GM19193 (cell line): ENCODE data around the gene ANKRD28.

Experiments
- POLR2A ChIP-seq: IDR thresholded peaks from 4 replicates; pipeline ENCODE4 v1.6.1; 2011; ENCODE audit not compliant: insufficient read depth, insufficient read length; ENCODE audit errors: extremely low read depth

ANKRD28 gene

DNA sequence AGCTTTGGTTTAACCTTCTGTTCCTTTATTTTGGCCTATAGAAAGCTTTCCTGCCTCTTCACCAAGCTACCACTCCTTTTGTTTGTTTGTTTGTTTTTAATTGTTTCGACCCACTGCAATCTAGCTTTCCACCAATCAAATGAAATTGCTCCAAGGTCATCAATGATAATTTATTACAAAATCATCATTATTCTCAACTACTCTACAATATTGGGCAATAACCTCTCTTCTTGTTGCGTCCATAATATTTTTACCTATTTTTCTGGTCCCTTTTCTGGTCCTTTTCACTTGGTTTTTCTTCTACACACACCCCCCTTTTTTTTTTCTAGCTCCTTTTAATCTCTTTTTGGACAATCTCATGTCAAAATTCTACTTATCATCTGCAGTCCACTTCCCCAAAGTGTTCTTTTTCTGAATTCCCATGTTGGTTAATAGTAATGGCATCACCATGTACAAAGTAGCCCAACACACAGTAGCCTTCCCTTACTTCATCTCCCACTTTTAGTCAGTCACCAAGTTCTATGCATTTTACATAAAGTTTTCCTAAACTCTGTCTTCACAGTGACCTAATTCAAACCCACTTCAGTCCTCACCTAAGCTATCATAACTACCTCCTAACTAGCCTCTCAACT is 11.0 kb upstream of the ANKRD28 start:
- TF ChIP-seq POLR2A: no peak

DNA sequence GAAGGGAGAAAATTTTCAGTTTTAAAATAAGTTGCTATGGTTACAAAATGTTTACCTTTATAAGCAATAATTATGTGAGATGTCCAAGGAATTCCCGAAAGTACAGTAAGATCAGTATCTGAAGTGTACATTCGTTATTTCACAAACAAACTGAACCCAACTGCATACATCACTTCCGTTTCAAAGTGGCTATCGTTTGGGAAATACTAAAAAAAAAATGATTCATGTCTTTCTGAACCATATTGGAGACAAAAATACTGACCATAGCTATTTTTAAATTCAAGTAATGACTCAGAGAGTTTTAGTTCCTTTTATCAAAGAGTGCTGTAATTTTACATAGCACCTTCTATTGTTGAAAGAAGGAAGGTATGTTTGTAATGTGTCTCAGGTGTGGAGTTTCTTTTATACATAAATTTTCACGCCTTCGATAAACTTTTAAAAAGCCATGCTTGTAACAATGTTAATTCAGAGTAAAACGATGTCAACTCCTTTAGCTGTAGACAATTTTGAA is 8.0 kb upstream of the ANKRD28 start:
- TF ChIP-seq POLR2A: no peak

DNA sequence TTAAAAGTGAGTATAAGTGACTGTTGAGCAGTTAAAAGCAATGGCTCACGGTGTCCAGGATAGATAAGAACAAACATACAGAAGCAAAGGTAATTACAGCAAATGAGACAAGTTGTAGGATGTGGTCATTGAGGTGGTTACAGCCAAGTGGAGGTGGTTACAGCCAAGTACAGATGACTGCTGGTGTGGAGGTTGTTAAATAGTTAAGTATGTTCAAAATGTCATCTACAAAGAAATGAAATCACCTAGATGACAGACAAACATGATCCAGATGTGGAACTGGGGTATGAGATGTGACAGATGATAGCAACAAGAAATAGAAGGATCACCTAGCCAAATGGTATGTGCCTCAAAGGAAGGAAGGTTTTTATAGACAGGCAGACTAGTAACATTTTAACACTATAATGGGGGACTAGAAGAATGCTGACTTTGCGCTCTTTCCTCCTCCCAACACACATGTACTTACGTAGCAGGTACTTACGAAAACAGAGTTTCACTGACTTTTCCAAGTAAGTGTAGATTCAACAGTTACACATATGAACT is 6.8 kb upstream of the ANKRD28 start:
- no peak for TF ChIP-seq POLR2A

DNA sequence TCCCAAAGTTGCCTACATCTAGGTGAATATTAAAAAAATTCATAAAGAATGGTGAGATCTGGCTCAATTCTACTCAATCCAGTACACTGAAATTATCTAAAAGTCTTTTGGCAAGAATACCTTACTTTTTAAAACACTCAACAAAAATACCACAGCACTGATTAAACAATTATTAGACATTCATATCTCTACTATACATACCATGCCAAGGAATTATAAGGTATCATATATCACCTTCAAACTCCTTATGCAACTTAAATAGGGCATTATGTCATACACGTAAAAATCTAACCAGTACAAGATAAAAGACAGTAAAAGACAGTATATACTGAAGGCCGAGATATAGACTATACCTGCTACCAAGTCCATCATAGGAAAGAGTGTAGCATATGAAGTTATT is 6.1 kb upstream of the ANKRD28 start:
- no peak for TF ChIP-seq POLR2A

- TF ChIP-seq POLR2A: no peak
These were observed 3.5 kb upstream of the ANKRD28 start for GRCh38 chr3:15801298-15801697.

DNA sequence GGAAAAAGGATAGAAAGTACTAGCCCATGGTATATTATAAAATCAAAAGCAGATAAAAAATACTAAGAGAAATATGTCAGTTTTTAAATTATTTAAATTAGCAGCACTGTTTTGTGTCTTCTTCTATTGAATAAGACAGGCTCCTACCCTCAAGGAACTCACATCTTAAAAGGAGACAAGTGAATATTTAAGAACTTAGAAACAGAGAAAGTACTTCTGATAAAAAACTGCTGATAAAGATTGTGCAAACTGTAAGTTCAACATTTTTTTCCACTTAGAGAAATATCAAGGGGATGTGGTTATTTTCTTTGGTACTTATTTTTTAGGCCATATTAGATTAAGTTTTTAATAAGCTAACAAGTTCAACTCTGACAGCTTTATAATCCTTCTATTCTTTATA is 3.0 kb upstream of the ANKRD28 start:
- TF ChIP-seq POLR2A: no peak

DNA sequence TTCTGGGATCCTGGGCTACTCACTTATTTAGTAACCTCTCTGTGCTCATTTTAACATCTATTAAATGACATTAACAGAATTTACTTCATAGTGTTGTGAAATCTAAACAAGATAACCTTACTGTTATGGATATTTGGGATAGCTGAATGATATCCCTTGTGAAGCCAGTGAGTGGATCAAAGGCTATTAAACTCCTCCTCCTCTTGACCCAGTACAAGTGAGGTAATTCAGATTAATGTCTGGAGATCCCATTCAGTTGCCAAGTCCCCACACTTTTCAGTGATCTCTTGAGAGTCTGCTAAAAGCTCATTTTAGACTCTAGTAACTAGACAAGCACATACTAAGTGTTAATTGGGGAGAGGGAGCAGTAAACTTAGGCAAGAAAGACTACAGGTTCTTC is 2.5 kb upstream of the ANKRD28 start:
- no peak for TF ChIP-seq POLR2A

DNA sequence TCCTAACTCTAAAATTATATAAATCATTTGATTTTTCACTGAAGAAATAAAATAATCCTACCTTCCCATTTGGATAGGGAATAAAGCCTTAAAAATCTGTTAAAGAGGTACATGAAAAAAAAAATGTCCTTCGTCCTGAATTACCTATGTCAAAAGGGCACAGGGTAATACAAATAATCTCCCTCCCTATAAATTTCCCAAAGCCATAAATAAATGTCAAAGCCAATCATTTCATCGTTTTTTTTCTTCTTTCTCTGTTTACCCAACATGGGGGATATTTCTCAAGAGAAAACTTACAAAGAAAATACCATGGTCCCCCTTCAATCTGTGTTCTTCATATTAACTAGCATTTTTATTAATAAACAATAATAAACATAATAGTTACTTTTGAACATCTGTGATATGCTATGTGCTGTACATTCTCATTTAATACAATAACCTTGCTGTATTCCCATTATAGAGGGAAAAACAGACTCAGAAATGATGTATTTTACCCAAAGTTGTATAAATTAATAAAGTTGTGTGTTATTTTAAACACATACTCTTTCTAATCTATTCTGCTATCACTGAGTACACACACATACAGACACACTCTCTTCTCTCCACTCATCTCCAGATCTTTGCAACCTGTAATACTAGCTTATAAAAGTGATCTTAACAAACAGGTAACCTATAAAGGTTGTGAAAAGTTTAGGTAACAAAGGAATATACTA is 910 bp upstream of the ANKRD28 start:
- no peak for TF ChIP-seq POLR2A

DNA sequence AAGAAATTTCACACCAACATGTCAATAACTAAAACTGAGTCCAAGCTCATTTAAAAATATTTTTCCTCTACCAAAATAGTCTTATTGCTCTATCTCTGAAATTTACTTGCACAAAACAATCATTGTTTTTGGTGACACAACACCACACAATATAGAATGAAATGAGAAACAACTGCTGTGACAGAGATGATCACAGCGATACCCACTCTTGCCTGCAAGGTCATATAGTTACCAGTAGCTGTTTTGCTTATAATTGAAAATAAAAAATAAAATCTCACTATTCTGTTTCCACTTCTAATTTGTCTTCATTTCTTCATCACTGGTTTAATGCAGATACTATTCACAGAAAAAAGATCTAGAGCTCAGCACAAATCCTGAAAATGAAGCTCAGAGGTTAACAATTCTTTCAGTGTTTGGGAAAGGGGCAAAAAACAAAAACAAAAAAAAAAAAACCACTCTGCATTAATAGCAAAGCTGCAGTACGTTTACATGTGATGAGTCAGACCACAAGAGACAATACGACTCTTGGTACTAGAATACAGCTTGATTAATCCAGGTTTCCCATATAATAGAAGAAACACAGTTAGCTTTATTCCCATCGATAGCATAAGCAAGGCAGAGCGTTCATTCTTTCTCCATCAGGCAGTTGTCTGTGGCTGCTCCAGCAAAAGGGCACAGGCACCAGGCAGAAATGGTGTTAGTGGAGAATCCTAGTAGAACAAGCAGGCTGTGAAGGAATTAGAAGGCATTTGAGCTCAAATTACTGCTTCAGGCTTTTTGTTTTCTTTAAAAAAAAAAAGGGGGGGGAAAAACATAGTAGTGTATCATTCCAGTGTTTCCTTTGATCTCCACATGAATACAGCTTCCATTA is 773 bp downstream of the ANKRD28 start:
- no peak for TF ChIP-seq POLR2A

GRCh38 chr3:15796331-15796730 is 1.4 kb downstream of the ANKRD28 start:
- TF ChIP-seq POLR2A: no peak

DNA sequence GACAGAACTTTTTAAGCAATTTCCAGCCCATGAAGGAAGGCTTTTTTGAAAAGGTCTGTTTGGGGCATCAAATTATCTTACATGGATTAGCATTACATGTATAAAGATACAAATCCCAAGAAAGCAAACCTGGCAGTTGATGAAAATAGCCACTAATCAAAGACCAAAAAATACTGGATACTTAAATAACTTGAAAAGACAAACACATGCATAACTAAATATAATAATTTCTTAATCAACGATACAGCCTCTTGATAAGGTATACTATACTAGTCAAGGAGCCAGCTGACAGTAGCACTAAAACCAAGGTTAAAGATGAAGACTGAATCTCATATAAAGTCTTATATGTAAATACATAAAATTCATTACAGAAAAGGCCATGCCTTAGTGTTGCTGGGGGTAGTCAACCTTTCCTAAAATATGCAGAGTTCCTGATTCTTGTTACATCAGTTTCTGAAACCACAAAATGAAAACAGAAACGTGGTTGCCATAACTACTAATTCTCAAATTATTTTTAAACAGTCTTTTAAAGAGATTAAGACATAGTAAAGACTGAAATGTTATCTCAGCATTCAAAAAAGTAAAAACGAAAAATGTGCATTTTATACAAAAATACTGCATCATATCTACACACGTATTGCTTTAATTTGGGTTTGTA is 2.0 kb downstream of the ANKRD28 start:
- no peak for TF ChIP-seq POLR2A

GRCh38 chr3:15794842-15795650 is 2.7 kb downstream of the ANKRD28 start:
- TF ChIP-seq POLR2A: no peak

DNA sequence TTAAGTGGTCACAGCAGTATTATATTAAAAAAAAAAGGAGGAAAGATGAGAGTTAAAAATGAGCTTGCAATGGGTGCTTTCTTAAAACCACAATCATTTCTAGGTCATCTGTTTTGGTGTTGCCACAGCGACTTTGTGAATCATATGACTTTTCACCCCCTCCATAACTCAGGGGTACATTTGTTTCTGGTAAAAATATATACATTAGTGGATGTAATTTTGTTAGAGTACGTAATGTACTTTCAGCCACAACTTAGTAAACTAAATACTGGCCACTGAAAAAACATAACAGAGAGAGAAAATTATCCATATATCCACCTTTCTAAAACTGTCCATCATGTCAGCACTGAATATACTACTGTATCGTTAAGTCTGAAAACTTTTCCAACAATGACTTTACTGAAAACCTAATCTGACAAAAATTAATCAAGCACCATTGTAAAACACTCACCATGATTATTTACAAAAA is 3.4 kb downstream of the ANKRD28 start:
- no peak for TF ChIP-seq POLR2A

DNA sequence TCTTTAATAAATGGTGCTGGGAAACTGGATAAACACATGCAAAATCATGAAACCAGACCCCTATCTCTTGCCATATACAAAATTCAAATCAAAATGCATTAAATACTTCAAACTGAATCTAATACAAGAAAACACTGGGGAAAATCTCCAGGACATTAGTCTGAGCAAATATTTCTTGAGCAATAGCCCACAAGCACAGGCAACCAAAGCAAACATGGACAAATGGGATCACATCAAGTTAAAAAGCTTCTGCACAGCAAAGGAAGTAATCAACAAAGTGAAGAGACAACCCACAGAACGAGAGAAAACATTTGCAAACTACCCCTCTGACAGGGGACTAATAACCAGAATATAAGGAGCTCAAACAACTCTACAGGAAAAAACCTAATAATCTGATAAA is 6.3 kb downstream of the ANKRD28 start:
- TF ChIP-seq POLR2A: no peak
